ENCODE measurements around the gene STRC.
"Not testable (repeated sequence)": the region's sequence is repeated elsewhere in the genome, so short reads cannot be mapped to it uniquely, and the experiment has no call there.

DNA sequence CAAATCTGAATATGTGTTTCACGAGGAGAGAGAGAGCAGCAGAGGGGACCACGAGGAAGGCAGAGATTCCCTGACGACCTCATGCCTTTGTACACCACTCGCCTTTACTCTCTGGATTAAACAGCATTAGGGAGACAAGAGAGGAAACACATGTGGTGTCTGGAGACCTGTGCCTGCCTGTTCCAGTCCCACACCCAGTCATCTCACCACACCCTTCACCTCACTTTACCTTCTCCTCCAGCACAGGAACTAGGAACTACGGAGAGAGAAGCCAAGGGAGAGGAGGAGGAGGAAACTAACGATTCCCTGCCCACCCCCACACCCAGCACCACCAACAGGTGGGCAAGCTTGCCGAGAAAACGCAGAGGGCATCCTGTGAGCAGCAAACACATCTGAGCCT lies 25.8 kb downstream of the STRC start:
- not testable (repeated sequence) for TF ChIP-seq CTCF, POLR2A, POLR2AphosphoS5 (IDR thresholded peaks at IDR 0.05)

Data from breast epithelium (tissue), 3 donors.